ENCODE measurements around the gene CTR9.

DNA sequence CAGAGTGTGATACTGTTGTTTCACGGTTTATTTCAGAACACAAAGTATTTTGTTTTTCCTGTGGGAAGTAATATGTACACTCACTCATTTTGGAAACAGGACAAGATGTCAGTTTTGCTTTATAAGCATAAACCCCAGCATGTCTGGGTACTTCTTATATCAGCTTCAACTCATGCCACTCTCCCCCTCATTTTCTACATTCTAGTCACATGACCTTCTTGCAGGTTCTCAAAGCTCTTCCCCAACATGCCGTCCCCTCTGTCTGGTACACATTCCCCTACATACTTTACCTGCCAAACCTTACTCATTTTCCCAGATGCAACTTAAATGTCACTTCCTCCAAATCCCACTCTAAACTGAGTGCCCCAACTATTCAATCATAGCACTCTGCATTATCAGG lies 1.6 kb upstream of the CTR9 start:
- TF ChIP-seq POLR2A (IDR thresholded peaks at IDR 0.05; ENCODE audit: extremely low read depth, insufficient read length) (no peak), MYC (IDR thresholded peaks at IDR 0.05; ENCODE audit: low read depth, low read length) (no peak)
- TF ChIP-seq, protein P1, sequence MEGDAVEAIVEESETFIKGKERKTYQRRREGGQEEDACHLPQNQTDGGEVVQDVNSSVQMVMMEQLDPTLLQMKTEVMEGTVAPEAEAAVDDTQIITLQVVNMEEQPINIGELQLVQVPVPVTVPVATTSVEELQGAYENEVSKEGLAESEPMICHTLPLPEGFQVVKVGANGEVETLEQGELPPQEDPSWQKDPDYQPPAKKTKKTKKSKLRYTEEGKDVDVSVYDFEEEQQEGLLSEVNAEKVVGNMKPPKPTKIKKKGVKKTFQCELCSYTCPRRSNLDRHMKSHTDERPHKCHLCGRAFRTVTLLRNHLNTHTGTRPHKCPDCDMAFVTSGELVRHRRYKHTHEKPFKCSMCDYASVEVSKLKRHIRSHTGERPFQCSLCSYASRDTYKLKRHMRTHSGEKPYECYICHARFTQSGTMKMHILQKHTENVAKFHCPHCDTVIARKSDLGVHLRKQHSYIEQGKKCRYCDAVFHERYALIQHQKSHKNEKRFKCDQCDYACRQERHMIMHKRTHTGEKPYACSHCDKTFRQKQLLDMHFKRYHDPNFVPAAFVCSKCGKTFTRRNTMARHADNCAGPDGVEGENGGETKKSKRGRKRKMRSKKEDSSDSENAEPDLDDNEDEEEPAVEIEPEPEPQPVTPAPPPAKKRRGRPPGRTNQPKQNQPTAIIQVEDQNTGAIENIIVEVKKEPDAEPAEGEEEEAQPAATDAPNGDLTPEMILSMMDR (IDR thresholded peaks at IDR 0.05; ENCODE audit: low read depth, low read length): no peak
- TF ChIP-seq, protein P2, sequence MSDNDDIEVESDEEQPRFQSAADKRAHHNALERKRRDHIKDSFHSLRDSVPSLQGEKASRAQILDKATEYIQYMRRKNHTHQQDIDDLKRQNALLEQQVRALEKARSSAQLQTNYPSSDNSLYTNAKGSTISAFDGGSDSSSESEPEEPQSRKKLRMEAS (IDR thresholded peaks at IDR 0.05; ENCODE audit: low read depth, low read length): no peak

Measured in NB4 (cell line).